ENCODE results near the gene F7.
"Not testable (repeated sequence)": the region's sequence is repeated elsewhere in the genome, so short reads cannot be mapped to it uniquely, and the experiment has no call there.

The F7 gene

DNA sequence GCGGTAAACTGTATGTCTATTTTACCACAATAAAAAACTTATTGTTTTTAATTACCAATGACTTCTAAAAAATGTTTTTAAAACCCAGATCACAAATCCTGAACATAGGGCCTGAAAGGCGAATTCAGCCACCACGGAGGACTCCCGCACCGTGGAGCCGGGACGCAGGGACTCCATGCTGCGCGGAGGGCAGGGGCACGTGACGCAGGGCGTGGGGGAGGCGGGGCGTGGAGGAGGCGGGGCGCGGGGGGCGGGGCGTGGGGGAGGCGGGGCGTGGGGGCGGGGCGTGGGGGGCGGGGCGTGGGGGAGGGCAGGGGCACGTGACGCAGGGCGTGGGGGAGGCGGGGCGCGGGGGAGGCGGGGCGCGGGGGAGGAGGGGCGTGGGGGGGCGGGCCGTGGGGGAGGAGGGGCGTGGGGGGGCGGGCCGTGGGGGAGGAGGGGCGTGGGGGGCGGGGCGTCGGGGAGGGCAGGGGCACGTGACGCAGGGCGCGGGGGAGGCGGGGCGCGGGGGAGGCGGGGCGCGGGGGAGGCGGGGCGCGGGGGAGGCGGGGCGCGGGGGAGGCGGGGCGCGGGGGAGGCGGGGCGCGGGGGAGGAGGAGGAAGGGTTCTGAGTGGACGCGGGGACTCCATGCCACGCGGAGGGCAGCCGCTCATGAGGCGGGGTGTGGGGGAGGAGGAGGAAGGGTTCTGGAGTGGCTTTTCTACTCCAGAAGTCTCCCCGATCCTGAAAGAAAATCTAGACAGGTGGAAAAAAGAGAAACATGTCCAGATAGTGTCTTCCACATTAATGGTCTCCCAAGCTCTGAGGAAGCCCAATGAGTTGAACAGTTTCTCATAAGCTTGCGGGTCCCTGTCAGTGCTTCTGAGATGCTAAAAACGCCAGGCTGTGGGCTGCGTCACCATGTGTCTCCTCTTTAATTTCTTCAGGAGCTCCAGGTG, 48.5 kb downstream of the F7 start:
- DNase-seq (ENCODE audit: low read depth), result peak; percentile 62

DNA sequence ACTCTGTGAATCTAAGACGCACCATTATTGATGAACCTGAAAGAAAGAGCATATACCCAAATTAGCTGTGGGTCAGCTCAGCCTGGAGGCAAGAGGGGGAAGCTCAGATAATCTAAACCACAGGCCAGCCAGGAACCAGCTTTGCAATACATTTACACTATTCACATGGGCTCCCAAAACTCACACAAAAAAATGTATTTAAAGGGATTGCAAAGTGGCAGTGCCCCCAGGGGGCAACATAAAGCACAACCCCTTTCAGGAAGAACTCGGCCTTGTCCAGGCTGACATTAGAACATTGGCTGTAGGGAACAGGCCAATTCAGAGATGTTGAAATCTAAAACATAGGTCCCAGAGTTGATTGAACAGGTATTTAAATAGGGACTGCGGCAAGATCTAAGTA, 49.6 kb downstream of the F7 start:
- DNase-seq (ENCODE audit: low read depth), result no peak

DNA sequence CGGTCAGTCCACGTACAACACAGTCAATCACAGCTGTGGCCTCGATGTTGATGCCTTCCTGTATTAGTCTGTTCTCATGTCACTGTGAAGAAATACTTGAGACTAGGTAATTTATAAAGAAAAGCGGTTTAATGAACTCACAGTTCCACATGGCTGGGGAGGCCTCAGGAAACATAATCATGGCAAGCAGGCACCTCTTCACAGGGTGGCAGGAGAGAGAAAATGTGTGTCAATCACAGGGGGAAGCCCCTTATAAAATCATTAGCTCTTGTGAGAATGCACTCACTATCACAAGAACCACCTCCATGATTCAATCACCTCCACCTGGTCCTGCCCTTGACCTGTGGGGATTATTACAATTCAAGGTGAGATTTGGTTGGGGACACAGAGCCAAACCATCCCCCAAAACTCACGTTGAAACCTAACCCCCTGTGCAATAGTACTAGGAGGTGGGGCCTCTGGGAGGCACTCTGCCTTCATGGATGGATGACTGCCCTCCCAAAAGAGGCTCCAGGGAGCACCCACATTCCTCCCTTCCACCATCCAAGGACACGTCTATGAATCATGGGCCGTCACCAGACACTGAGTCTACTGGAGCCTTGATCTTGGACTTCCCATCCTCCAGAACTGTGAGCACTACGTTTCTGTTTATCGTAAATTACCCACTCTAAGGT, 50.5 kb downstream of the F7 start:
- no peak for DNase-seq (ENCODE audit: low read depth)

DNA sequence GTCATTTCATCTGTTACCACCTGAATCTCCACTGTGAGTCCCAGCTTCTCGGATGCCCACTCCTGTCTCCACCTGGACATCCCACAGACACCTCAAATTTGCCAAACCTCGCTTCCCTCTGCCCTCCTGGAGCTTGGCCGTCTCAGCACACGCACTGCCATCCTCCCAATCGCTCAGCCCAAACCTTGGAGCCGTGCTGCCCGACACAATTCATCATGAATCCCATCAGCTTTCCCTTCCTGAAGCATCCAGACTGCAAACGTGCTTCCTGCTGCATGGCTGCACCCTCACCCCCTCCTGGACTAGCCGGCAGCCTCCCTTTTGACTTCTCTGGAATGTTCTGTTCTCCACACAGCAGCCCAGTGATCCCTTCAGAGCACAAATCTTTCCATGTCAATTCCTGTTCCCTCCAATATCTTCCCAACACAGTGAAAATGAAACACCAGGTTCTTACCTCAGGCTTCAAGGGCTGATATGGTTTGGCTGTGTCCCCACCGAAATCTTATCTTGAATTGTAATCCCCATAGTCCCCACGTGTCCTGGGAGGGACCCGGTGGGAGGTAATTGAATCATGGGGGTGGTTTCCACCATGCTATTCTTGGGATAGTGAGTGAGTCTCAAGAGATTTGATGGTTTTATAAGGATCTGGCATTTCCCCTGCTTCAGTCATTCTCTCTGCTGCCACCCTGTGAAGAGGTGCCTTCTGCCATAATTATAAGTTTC, 51.8 kb downstream of the F7 start:
- DNase-seq (ENCODE audit: low read depth), result no peak

DNA sequence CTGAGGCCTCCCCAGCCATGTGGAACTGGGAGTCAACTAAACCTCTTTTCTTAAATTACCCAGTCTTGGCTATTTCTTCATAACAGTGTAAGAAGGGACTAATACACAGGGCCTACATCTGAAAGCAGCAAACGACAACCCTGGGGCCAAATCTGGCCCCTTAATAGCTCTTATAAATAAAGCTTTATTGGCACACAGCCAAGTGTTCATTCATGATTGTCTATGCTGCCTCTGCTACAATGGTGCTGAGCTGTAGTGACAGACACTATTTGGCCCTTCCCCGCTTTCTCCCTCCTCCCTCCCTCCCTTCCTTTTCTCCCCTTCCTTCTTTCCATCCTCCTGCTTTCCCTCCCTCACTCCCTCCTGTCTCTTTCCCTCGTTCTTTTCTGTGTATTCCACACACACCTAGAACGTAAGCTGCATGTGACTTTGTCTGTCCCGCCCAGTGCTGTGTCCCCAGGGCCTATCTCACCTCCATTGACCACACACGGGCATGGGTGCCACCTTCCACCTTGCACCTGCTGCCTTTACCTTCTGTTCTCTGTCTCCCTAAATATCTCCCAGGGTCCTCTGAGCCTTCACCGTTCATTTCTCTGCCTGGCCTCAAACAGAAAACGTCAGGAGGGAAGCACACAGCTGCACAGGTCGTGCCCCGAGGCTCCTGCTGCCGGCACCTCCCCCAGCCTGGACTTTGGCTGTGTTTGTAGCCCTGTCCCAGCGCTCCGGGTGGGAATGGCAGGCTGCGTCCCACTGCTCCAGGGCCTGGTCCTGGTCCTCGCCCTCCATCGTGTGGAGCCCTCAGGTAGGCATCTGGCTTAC, 52.5 kb downstream of the F7 start, which contains the start of gene PROZ:
Gene PROZ (plus strand): TSS at position 720 of the 819 bp plus-strand sequence. CDS start 13 bp downstream, at position 733.
- no peak for DNase-seq (ENCODE audit: low read depth)

DNA sequence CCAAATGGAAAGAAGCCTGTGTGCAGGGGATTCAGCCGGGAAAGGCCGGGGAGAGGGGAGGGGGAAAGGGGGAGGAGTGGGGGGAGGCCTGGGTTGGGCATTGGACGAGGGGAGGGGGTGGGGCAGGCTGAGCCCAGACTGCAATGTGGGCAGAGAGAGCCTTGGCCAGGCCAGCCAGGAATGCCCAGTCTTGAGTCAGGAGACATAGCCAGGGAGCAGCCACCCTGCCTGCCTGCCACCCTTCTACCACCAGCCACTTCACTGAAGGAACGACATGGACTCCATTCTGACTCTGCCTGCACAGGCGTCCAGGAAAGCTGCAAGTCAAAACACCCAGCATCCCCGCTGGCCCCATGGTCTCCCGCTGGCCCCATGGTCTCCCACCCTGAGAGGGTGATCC, 53.4 kb downstream of the F7 start:
- DNase-seq (ENCODE audit: low read depth), result no peak

DNA sequence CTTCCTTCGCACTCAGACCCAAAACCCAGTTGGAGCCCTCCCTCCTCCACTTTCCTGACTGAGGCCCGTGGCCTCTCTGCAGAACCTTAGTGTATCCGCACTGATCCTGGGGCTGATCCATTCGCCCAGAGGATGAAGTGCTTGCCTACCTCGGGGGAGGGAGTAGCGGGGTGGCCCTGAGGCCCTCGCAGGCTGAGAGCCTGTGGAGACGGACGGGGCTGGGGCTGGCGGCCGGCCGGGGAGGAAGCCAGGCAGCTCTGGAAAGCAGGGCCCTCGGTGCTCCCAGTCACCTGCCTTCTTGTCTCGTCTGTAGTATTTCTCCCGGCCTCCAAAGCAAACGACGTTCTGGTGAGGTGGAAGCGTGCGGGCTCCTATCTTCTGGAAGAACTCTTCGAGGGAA, 54.1 kb downstream of the F7 start:
- DNase-seq (ENCODE audit: low read depth), result no peak

DNA sequence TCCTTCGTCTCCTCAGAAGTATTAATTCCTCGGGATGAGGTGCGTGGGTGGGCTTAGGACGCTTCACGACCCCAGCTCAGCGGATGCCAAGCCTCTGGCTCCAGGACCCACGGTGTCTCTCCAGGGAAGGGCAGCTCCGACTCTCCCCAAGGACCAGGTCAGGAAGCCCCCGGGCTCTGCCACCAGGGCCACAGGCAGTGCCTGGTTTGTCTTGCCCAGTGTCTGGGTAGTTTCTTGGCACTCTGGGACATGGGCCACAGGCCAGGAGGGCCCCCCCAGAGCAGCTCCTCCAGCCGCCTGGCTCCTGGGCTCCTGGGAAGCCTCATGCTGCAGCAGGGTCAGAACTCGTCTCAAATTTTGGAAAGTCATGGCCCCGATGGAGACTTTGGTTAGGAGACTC, 55.4 kb downstream of the F7 start:
- no peak for DNase-seq (ENCODE audit: low read depth)

DNA sequence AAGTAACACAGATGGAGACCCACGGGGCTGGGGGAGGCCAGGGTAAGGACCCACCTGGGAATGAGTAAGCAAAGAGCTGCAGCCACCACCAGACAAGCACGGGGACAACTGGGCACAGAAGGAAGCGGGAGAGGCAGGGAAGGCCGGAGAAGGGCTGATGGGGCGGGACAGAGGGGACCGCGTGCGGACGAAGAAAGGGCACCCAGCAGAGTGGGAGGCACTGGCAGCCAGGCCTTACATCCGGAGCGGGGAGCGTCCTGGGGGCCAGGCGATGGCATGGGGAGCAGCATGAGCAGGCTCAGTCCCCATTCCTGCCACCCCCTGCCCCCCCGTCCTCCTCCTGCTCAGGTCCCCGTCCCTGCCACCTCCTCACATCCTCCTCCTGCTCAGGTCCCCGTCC, 55.8 kb downstream of the F7 start:
- DNase-seq (ENCODE audit: low read depth), result no peak

DNA sequence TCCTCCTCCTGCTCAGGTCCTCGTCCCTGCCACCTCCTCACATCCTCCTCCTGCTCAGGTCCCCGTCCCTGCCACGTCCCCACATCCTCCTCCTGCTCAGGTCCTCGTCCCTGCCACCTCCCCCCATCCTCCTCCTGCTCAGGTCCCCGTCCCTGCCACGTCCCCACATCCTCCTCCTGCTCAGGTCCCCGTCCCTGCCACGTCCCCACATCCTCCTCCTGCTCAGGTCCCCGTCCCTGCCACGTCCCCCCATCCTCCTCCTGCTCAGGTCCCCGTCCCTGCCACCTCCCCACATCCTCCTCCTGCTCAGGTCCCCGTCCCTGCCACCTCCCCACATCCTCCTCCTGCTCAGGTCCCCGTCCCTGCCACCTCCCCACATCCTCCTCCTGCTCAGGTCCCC, 56.4 kb downstream of the F7 start:
- not testable (repeated sequence) for DNase-seq (ENCODE audit: low read depth)

DNA sequence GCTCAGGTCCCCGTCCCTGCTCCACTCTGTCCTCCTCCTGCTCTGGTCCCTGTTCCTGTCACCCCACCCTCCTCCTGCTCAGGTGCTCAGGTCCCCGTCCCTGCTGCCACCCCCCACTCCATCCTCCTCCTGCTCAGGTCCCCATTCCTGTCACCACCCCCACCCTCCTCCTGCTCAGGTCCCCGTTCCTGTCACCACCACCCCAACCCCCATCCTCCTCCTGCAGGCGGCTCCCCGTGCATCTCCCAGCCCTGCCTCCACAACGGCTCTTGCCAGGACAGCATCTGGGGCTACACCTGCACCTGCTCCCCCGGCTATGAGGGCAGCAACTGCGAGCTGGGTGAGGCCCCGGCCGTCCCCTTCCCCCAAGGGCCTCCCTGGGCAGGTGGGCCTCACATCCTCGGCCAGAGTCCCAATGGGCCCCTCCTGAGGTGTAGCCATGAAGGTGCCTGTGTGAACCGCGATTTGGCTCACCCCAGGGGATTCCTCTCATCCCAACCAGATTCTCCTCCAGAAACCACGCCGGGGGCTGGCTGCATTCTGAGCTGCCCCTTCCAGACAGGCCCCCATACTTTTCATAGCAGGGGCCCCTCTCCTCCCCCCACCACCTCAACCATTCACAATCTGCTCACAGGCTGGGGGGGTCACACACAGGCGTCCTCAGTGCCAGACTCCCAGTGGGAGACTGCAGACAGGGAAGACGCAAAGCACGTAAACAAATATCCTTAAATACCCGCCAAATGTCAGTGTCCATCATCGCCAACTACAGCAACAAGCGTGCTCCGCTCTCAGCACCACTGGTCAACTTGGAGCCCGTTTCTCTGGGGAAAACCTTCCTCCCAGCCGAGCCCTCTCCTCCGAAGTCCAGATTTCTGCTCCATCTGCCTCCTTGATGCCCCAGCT, 57.4 kb downstream of the F7 start:
- no peak for DNase-seq (ENCODE audit: low read depth)

DNA sequence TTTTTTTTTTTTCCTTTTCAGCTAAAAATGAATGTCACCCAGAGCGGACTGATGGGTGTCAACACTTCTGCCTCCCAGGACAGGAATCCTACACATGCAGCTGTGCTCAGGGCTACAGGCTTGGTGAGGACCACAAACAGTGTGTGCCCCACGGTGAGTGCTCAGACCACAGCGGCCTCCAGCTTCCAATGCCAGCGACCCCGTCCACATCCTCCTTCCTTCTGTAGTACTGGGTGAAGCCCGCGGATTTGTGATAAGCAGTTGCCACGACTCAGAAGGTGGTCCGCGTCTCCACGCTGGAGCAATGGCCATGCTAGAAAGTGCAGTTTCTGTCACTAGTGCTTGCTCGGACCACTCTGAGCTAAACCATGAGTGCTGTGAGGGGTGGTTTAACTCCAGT, 58.9 kb downstream of the F7 start:
- no peak for DNase-seq (ENCODE audit: low read depth)

DNA sequence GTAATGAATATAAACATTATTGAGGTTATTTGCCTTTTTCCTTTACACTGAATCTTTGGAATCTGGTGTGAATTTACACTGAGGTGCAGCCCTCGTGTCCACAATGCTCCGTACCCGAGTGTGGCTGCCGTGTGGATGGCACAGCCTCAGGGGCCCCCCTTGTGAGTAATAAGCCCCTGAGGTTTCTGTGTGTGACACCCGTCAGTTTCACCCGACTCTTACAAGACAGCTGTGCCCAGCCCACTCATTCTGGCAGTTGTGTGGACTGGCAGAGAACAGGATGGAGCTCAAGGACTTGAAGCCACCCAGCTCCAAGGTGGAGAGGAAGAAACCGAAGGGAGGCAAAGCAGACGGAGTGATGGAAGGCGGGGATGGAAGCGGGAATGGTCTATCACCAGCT, 60.7 kb downstream of the F7 start:
- DNase-seq (ENCODE audit: low read depth), result no peak

DNA sequence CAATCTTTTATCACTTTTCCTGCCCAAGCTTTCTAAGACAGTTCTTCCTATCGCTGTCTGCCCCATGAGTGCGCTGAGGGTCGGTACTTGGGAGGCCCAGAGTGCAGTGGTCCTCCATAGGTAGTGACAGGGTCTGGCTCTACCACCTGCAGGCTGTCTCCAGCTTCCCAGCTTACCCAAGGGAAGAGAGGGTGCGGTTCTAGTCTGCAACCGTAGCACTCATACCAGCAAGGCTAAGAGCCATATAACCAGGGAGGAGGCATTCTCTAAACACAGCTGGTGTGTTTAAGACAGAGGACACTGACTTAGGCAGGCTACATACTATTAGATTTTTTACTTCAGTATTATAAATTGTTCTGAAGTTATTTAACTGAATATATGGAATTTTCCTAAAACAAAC, 61.1 kb downstream of the F7 start:
- no peak for DNase-seq (ENCODE audit: low read depth)

DNA sequence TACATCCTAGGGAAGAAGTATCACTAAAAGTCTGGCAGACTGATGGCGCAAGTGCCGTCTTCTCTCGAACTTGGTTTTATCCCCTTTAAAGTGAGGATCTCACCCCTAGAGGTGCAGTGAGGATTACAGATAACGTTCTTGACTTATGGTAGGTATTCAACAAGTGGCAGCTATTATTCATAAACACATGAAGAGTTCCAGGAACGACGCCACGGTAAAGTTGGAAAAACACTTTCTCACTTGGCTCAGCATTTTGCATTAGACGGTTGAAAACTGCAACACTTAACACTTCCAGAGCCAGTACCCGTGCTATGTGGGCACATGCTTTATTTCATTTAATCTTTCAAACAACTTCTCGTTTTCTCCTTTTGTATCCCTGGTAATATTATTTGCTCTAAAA, 61.6 kb downstream of the F7 start:
- no peak for DNase-seq (ENCODE audit: low read depth)

DNA sequence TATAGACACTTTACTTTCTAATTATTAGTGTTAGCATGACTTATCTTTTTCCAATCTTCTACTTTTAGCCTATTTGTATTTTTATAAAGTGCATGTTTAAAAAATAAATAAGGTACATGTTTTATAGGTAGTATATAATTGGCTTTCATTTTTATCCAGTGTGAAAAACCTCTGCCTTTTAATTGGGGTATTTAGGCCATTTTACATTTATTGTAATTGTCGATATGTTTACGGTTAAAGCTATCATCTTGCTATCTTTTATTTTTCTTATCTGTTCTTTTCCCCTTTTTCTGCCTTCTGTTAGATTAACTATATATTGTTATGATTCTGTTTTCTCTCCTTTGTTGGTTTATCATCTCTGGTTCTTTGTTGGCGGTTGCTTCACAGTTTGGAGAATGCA, 62.0 kb downstream of the F7 start:
- no peak for DNase-seq (ENCODE audit: low read depth)

DNA sequence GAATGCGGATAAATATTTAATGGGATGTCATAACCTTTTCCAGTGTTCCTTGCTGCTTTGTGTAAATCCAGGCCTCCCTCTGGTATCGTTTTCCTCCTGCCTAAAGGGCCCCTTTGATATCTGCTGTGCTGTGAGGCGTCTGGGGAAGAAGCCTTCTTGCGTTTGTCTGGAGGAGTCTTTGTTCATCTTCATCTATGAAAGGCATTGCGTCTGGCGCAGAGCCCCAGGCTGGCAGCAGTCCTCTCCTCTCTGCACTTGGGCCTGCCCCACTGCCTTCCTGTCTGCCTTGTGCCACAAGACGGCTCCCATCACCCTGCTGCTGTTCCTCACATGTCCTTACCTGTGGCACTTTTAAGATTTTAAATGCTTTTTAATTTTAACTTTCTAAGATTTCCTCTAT, 62.6 kb downstream of the F7 start:
- DNase-seq (ENCODE audit: low read depth), result no peak

DNA sequence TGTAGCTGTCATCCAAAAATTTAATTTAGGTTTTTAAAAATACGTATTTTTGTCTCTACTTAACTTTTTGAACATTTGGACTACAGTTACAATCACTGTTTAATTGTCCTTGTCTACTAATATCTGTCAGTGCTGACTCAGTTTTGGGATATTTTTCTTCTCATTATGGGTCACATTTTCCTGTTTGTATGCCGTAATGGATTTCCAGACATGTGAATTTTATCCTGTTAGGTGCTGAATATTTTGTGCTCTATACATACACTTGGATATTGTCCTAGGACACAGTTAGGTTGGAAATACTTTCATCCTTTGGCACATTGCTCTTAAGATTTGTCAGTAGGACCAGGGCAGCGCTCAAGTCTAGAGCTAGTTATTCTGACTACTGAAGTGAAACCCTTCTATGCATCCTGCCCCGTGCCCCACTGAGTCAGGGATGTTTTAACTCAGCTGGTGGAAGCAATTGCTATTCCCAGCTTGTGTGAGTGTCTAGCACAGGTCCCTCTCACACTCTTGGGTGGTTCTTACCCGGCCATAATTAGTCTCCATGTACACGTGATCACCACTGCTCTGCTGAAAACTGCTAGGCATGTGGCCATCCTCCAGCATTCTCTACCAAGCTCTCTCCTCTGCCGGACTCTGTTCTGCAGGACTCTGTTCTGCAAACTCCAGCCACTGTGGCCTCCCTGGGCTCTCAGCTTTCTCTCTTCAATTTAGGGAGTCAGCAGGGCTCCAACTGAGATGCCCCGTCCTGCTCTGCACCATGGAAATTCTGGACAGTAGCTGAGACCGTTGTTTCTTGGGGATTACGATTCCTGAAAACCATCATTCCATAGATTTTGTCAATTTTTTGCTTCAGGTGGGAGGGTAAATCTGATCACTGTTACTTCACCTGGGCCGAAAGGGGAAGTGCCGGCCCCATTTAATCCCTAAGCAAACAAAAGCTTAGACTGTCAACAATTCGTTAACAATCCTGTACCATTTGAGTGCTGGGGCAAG, 64.0 kb downstream of the F7 start:
- no peak for DNase-seq (ENCODE audit: low read depth)
